Measurements from ENCODE around the gene RIOK3. TPM values are rescaled to one million over a fixed set of nuclear protein-coding genes. Genes with fewer than 3 reads are reported as not detected.
A peak's percentile ranks its signal among the peaks of the same experiment; 100 is the strongest.

RIOK3 gene
- total and polyA plus RNA-seq, 2 of the 4 experiments (the other 2 are of a cell fraction), result 21.5 to 38.9 TPM

DNA sequence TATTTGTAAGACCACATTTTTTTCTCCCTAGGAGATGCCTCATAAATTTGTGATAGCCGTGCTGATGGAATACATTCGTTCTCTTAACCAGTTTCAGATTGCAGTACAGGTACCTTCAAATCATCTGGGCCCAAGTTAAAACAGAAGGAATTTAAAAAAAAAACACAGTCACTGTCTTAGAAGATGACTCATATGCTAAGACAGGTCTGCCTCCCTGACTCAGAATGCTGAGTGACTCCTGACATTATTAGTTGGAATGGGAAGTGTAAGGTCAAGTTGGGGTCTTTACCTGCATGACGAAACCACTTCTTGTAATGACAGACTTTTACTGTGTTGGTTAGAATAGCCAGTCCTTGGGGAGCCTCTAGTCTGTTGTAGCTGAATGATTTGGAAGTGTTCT lies 76.5 kb downstream of the RIOK3 start:
- H2AK9ac ChIP-seq (replicated peaks; ENCODE audit: low read depth, low read length, poor library complexity), result no peak overlapping the region
- BruUV-seq (replicated peaks), result no TSS peak
- H3K9me1 ChIP-seq (ENCODE audit: insufficient read depth, low read length), result peaks cover 11% of the 10 kb centered on the region
- no peak overlapping the region for H2BK120ac ChIP-seq (ENCODE audit: low read depth, low read length)
- H3K14ac ChIP-seq (replicated peaks; ENCODE audit: low read depth, low read length), result no peak overlapping the region
- H3K27ac ChIP-seq (ENCODE audit: insufficient read depth, low read length), result no peak overlapping the region
- no peak overlapping the region for H4K5ac ChIP-seq (ENCODE audit: low read depth, low read length)
- no peak overlapping the region for H3K23ac ChIP-seq (ENCODE audit: low read depth, low read length)
- H3K27me3 ChIP-seq (ENCODE audit: control insufficient read depth, insufficient read depth, low read length), result no peaks in the 10 kb centered on the region
- no peak overlapping the region for H2BK20ac ChIP-seq (ENCODE audit: low read depth, low read length)
- no peak overlapping the region for H3K9ac ChIP-seq (ENCODE audit: low read depth, low read length)
- no peak overlapping the region for H4K8ac ChIP-seq (ENCODE audit: low read depth in 2 of 2, low read length in 2 of 2)
- H2BK5ac ChIP-seq (ENCODE audit: low read depth, low read length, poor library complexity, severe bottlenecking), result no peak overlapping the region
- no peak overlapping the region for H4K91ac ChIP-seq (ENCODE audit: insufficient read depth, low read depth, low read length)
- peaks cover 69% of the 10 kb centered on the region for H3K36me3 ChIP-seq (ENCODE audit: control insufficient read depth, insufficient read depth, low read length)
- H3K4me1 ChIP-seq (ENCODE audit: control insufficient read depth, insufficient read depth, low read length), result peaks cover 2% of the 10 kb centered on the region; the same call in 1 of the 2 replicates
- intact Hi-C loops (cut with micrococcal nuclease), result no loop called here
- in situ Hi-C loops (cut with MboI; ENCODE audit: low sequenced_read_pairs), result no loop called here
- no peak overlapping the region for H3K4ac ChIP-seq (ENCODE audit: low read depth, low read length)
- H3K79me1 ChIP-seq (ENCODE audit: low read depth in 1 of 2, low read length in 2 of 2), result peaks cover 0 to 16% of the 10 kb centered on the region in 2 experiments; a peak in 2 of 4 replicates
- no peak overlapping the region for H2AFZ ChIP-seq (replicated peaks; ENCODE audit: low read length, poor library complexity)
- 100% methylated on average over 1 of the region's 3 CpGs; no CpG with 5 or more reads in 1 of the 2 experiments for WGBS, 2 experiments (ENCODE audit: extremely low coverage in 2 of 2, insufficient read length in 1 of 2)
- H2BK15ac ChIP-seq (ENCODE audit: low read depth, low read length), result no peak overlapping the region
- H3K4me3 ChIP-seq (ENCODE audit: insufficient read depth, low read depth, low read length), result no peak overlapping the region
- peak; percentile 49; the same call in 1 of the 2 replicates for TF ChIP-seq FOS (IDR thresholded peaks at IDR 0.05; ENCODE audit: low read depth, low read length)
- no peak for TF ChIP-seq NFE2L2 (IDR thresholded peaks at IDR 0.05; ENCODE audit: low read depth, low read length)
- no peak overlapping the region for H2AK5ac ChIP-seq (ENCODE audit: low read depth, low read length)
- CTCF ChIA-PET, result no interaction called here
- no peak overlapping the region for H3K56ac ChIP-seq (ENCODE audit: extremely low read depth, insufficient read depth, low read length)
- H3K18ac ChIP-seq (ENCODE audit: low read depth, low read length), result no peak overlapping the region
- ATAC-seq (ENCODE audit: low read depth) (no peak; the same call in 1 of the 2 replicates), DNase-seq (peak; percentile 62)
- no peaks in the 10 kb centered on the region for H3K9me3 ChIP-seq (ENCODE audit: control insufficient read depth, insufficient read depth, low read length)
- peaks cover 10% of the 10 kb centered on the region; the same call in 1 of the 2 replicates for H4K20me1 ChIP-seq (ENCODE audit: insufficient read depth, low read length)
- POLR2A ChIA-PET (ENCODE audit: unreplicated experiment), result no interaction called here
- H3K4me2 ChIP-seq (ENCODE audit: low read depth, low read length), result no peak overlapping the region
- dilution Hi-C loops (cut with HindIII; ENCODE audit: low sequenced_read_pairs, unreplicated experiment), result no loop called here
